Bronchial epithelial cell (primary cell): ENCODE results near the gene GNB1L. TPM values are rescaled to one million over a fixed set of nuclear protein-coding genes. Genes with fewer than 3 reads are reported as not detected.

Experiments used
- DNase-seq: peaks from one replicate; pipeline ENCODE4 v3.0.0-alpha.2; 2010; ENCODE audit warnings: low read depth
- FAIRE-seq: peaks from 2 replicates; lab custom pipeline; 2011; peaks lifted over from hg19 to GRCh38; lab: Jason Lieb, UNC
- H3K27me3 ChIP-seq: 2 replicates; pipeline ENCODE4 v1.5.1; 2011; ENCODE audit warnings: low read length; ENCODE audit not compliant: control insufficient read depth, insufficient read depth
- H3K36me3 ChIP-seq: 2 replicates; pipeline ENCODE4 v1.5.1; 2011; ENCODE audit warnings: low read length; ENCODE audit not compliant: control insufficient read depth, insufficient read depth
- H3K4me3 ChIP-seq: 2 replicates; pipeline ENCODE4 v1.5.1; 2011; ENCODE audit warnings: mild to moderate bottlenecking, low read depth, low read length, control low read depth
- total RNA-seq: library from RNA; depleted of rRNA; stranded (reverse); fragments of >200 nt; gene quantifications from 2 replicates; pipeline ENCODE4 v1.2.1, GENCODE V29; 2014
- TF ChIP-seq, protein P1 (sequence below): IDR thresholded peaks from 2 replicates; pipeline ENCODE4 v1.5.1; 2011; ENCODE audit warnings: mild to moderate bottlenecking, moderate library complexity, low read length, control low read depth, inconsistent platforms; ENCODE audit not compliant: insufficient read depth, severe bottlenecking

GNB1L gene
- total RNA-seq, 1 donor from 2014 or later: 7.6 TPM

GRCh38 chr22:19734163-19734562 is 120.5 kb downstream of the GNB1L start:
- FAIRE-seq (no peak), DNase-seq (no peak)
- H3K27me3 ChIP-seq: no peaks in the 10 kb centered on the region
- TF ChIP-seq, protein P1, sequence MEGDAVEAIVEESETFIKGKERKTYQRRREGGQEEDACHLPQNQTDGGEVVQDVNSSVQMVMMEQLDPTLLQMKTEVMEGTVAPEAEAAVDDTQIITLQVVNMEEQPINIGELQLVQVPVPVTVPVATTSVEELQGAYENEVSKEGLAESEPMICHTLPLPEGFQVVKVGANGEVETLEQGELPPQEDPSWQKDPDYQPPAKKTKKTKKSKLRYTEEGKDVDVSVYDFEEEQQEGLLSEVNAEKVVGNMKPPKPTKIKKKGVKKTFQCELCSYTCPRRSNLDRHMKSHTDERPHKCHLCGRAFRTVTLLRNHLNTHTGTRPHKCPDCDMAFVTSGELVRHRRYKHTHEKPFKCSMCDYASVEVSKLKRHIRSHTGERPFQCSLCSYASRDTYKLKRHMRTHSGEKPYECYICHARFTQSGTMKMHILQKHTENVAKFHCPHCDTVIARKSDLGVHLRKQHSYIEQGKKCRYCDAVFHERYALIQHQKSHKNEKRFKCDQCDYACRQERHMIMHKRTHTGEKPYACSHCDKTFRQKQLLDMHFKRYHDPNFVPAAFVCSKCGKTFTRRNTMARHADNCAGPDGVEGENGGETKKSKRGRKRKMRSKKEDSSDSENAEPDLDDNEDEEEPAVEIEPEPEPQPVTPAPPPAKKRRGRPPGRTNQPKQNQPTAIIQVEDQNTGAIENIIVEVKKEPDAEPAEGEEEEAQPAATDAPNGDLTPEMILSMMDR: no peak
- no peak overlapping the region for H3K4me3 ChIP-seq
- H3K36me3 ChIP-seq: no peaks in the 10 kb centered on the region

DNA sequence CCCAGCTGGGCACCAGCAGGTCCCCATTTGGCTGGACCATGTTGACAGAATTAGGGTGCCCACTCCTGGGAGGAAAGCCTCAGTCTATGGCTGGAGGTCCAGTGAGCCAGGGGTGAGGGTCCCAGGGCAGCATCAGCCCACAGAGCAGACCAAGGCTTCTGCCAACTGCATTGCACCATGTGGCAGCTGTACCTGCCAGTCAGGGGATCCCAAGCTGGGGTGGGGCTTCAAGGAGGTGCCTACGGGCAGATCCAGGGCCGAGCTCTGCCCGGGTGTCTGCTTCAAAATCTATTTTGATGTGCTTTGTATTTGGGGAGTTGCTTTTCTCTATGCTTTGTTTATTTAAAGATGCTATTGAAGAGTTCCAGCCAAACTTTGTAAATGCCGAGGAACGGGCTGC is 120.9 kb downstream of the GNB1L start:
- no peak for FAIRE-seq
- no peak for DNase-seq
- Histone ChIP-seq H3K4me3 (no peak overlapping the region), H3K36me3 (no peaks in the 10 kb centered on the region), H3K27me3 (no peaks in the 10 kb centered on the region)
- TF ChIP-seq, protein P1: no peak

Other genes with a start within 250 kb of the GNB1L start
- 5.8 and 18.3 TPM in 2 replicates for gene SEPTIN5, start 140.4 kb downstream of the GNB1L start, total RNA-seq
- gene GP1BB, start 131.3 kb downstream of the GNB1L start, total RNA-seq: 0.90 TPM in 1 of 2 replicates, not detected in the other
- 5.4 and 12.9 TPM in 2 replicates for gene TBX1, start 94.1 kb downstream of the GNB1L start, total RNA-seq
- 9.5 and 11.0 TPM in 2 replicates for gene RTL10, start within 50 bp of the GNB1L start, total RNA-seq
- gene COMT, start 86.9 kb upstream of the GNB1L start, total RNA-seq: 221 and 272 TPM in 2 replicates
- 12.9 and 19.1 TPM in 2 replicates for gene TXNRD2, start 86.9 kb upstream of the GNB1L start, total RNA-seq
- gene ARVCF, start 161.9 kb upstream of the GNB1L start, total RNA-seq: 19.2 and 23.2 TPM in 2 replicates
- 41.6 and 44.2 TPM in 2 replicates for gene TANGO2, start 166.2 kb upstream of the GNB1L start, total RNA-seq
- gene DGCR8, start 225.4 kb upstream of the GNB1L start, total RNA-seq: 30.5 and 39.8 TPM in 2 replicates